Ishikawa (cell line): ENCODE data around the gene LCN6.

ENCODE experiments used
- CEBPB ChIP-seq: IDR thresholded peaks from 2 replicates; pipeline ENCODE4 v1.6.1; 2012
- CREB1 ChIP-seq: IDR thresholded peaks from 2 replicates; pipeline ENCODE4 v1.6.1; 2012; ENCODE audit warnings: low read depth
- EGR1 ChIP-seq: IDR thresholded peaks from 2 replicates; pipeline ENCODE4 v1.6.1; 2012
- EP300 ChIP-seq: IDR thresholded peaks from 2 replicates; pipeline ENCODE4 v1.6.1; 2012; ENCODE audit warnings: borderline replicate concordance
- FOXM1 ChIP-seq: IDR thresholded peaks from 2 replicates; pipeline ENCODE4 v1.6.1; 2012; ENCODE audit warnings: low read depth, borderline replicate concordance
- MAX ChIP-seq: IDR thresholded peaks from 2 replicates; pipeline ENCODE4 v1.6.1; 2012
- RAD21 ChIP-seq: IDR thresholded peaks from 2 replicates; pipeline ENCODE4 v1.6.1; 2012; ENCODE audit warnings: low read depth
- REST ChIP-seq: IDR thresholded peaks from 2 replicates; pipeline ENCODE4 v1.6.1; 2012; ENCODE audit warnings: low read depth, mild to moderate bottlenecking
- TAF1 ChIP-seq: IDR thresholded peaks from 2 replicates; pipeline ENCODE4 v1.6.1; 2012; ENCODE audit warnings: low read depth, mild to moderate bottlenecking
- TCF12 ChIP-seq: IDR thresholded peaks from 2 replicates; pipeline ENCODE4 v1.6.1; 2012; ENCODE audit warnings: low read depth
- TEAD4 ChIP-seq: IDR thresholded peaks from 2 replicates; pipeline ENCODE4 v1.6.1; 2012
- USF1 ChIP-seq: IDR thresholded peaks from 2 replicates; pipeline ENCODE4 v1.6.1; 2012
- YY1 ChIP-seq: IDR thresholded peaks from 2 replicates; pipeline ENCODE4 v1.6.1; 2012; ENCODE audit warnings: low read depth
- ZBTB7A ChIP-seq: IDR thresholded peaks from 2 replicates; pipeline ENCODE4 v1.6.1; 2012; ENCODE audit warnings: low read depth

DNA sequence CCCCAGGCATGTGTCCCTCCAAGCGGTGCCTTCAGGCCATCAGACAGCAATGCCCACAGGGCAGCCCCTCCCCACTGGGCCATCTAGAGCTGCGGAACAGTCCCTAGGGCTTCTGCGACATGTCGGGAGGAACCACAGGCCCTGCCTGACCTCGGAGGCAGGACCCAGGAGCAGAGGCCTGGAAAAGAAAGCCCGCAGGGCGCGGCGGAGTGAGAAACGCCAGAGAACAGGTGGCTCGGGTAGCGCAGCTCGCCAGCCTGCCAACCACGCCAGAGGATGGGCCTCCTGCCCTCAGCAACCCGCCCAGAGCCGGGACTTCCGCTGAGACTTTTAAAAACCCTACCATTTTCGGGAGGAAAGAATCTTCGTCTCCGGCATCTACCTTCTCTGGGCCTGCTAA, 9.0 kb upstream of the LCN6 start:
- no peak for TF ChIP-seq MAX
- no peak for TF ChIP-seq TAF1
- TF ChIP-seq CEBPB: no peak
- no peak for TF ChIP-seq EP300
- TF ChIP-seq CREB1: no peak
- no peak for TF ChIP-seq REST
- no peak for TF ChIP-seq TCF12
- no peak for TF ChIP-seq RAD21
- TF ChIP-seq YY1: no peak
- no peak for TF ChIP-seq FOXM1
- no peak for TF ChIP-seq ZBTB7A
- TF ChIP-seq USF1: no peak
- TF ChIP-seq EGR1: no peak
- no peak for TF ChIP-seq TEAD4
